ENCODE results near the gene HHAT.

HHAT gene

GRCh38 chr1:210663730-210664573 lies 335.2 kb downstream of the HHAT start:
- DNase-seq (ENCODE audit: extremely low read depth, insufficient read length): no peak
- no peak for TF ChIP-seq CTCF (IDR thresholded peaks at IDR 0.05; ENCODE audit: insufficient read depth, low read length, poor library complexity, severe bottlenecking)

GRCh38 chr1:210669951-210670350 lies 341.2 kb downstream of the HHAT start:
- Histone ChIP-seq H3K36me3 (ENCODE audit: control insufficient read depth, insufficient read depth, low read length) (no peaks in the 10 kb centered on the region), H3K27me3 (replicated peaks; ENCODE audit: control insufficient read depth, insufficient read depth, low read length) (no peaks in the 10 kb centered on the region), H3K4me3 (replicated peaks; ENCODE audit: low read depth, low read length) (no peak overlapping the region)
- no peak for TF ChIP-seq CTCF (IDR thresholded peaks at IDR 0.05; ENCODE audit: insufficient read depth, low read length, poor library complexity, severe bottlenecking)
- DNase-seq (ENCODE audit: extremely low read depth, insufficient read length): no peak

More at GRCh38 chr1:210663730-210664573, 335.2 kb downstream of the HHAT start:
- Histone ChIP-seq H3K4me3 (replicated peaks; ENCODE audit: low read depth, low read length) (no peak overlapping the region), H3K27me3 (replicated peaks; ENCODE audit: control insufficient read depth, insufficient read depth, low read length) (no peaks in the 10 kb centered on the region), H3K36me3 (ENCODE audit: control insufficient read depth, insufficient read depth, low read length) (no peaks in the 10 kb centered on the region)

GRCh38 chr1:210674151-210674550 lies 345.4 kb downstream of the HHAT start:
- no peaks in the 10 kb centered on the region for H3K27me3 ChIP-seq (replicated peaks; ENCODE audit: control insufficient read depth, insufficient read depth, low read length)
- no peak overlapping the region for H3K4me3 ChIP-seq (replicated peaks; ENCODE audit: low read depth, low read length)
- DNase-seq (ENCODE audit: extremely low read depth, insufficient read length): no peak
- TF ChIP-seq CTCF (IDR thresholded peaks at IDR 0.05; ENCODE audit: insufficient read depth, low read length, poor library complexity, severe bottlenecking): no peak
- H3K36me3 ChIP-seq (ENCODE audit: control insufficient read depth, insufficient read depth, low read length): no peaks in the 10 kb centered on the region

GRCh38 chr1:210676539-210676938 lies 347.8 kb downstream of the HHAT start:
- H3K36me3 ChIP-seq (ENCODE audit: control insufficient read depth, insufficient read depth, low read length): no peaks in the 10 kb centered on the region
- H3K27me3 ChIP-seq (replicated peaks; ENCODE audit: control insufficient read depth, insufficient read depth, low read length): no peaks in the 10 kb centered on the region
- TF ChIP-seq CTCF (IDR thresholded peaks at IDR 0.05; ENCODE audit: insufficient read depth, low read length, poor library complexity, severe bottlenecking): no peak
- no peak overlapping the region for H3K4me3 ChIP-seq (replicated peaks; ENCODE audit: low read depth, low read length)
- no peak for DNase-seq (ENCODE audit: extremely low read depth, insufficient read length)

- H3K27me3 ChIP-seq (replicated peaks; ENCODE audit: control insufficient read depth, insufficient read depth, low read length): no peaks in the 10 kb centered on the region
- DNase-seq (ENCODE audit: extremely low read depth, insufficient read length): no peak
- H3K36me3 ChIP-seq (ENCODE audit: control insufficient read depth, insufficient read depth, low read length): no peaks in the 10 kb centered on the region
- H3K4me3 ChIP-seq (replicated peaks; ENCODE audit: low read depth, low read length): no peak overlapping the region
- no peak for TF ChIP-seq CTCF (IDR thresholded peaks at IDR 0.05; ENCODE audit: insufficient read depth, low read length, poor library complexity, severe bottlenecking)
Measured at GRCh38 chr1:210677533-210677932, 348.8 kb downstream of the HHAT start.
